GM19238 (cell line): ENCODE measurements around the gene CLK2.

Experiments used
- DNase-seq: peaks from one replicate; pipeline ENCODE4 v3.0.0; 2011; ENCODE audit warnings: low spot score; ENCODE audit not compliant: insufficient read length

The CLK2 gene

DNA sequence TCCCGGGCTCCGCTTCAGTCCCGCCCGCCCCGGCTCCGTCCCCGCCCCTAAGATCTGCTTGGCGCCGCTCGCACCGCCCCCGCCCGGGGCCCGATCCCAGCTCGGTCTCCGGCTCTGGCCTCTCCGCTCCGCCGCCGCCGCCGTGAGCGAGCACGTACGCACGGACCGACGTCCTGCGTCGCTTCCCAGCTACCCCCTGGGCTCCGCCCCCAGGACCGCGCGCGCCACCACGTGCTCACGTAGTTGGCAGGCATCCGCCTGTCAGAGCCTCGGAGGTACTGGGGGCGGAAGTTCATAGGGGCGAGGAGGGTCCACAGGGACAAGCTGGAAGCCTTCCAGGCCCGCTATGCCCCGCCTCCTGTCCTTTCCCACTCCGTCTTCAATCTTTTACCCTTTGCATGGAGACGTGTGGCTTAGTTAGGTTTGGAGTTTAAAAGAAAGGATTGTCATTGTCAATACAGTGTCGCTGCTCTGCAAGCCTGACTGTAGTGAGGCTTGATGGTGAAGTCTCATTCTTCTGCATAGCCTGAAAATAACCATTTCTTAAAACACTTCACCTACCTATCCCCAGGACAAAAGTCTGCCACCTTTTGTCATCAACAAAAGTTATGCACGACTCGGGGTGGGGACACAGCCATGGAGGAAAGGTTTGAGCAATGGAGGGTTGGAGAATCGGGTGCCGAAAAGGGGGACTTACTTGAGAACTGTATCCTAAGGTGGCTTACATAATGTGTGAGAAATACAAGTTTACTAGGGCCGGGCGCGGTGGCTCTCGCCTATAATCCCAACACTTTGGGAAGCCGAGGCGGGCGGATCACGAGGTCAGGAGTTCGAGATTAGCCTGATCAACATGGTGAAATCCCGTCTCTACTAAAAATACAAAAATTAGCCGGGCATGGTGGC is at the start of gene CLK2:
Gene CLK2 (minus strand): TSS at position 162 of the 903 bp plus-strand sequence. CDS start 2,527 bp downstream, outside the sequence.
- peak; percentile 97 for DNase-seq

DNA sequence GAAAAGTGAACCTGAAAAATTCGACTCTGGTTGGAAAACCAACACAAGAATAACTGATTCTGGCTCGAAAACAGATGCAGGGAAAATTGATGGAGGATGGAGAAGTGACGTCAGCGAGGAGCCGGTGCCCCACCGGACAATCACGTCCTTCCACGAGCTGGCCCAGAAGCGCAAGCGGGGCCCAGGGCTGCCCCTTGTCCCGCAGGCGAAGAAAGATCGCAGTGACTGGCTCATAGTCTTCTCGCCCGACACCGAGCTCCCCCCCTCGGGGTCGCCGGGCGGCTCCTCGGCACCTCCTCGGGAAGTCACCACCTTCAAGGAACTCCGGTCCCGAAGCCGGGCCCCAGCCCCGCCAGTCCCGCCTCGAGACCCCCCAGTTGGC is 49.3 kb upstream of the CLK2 start:
- no peak for DNase-seq

DNA sequence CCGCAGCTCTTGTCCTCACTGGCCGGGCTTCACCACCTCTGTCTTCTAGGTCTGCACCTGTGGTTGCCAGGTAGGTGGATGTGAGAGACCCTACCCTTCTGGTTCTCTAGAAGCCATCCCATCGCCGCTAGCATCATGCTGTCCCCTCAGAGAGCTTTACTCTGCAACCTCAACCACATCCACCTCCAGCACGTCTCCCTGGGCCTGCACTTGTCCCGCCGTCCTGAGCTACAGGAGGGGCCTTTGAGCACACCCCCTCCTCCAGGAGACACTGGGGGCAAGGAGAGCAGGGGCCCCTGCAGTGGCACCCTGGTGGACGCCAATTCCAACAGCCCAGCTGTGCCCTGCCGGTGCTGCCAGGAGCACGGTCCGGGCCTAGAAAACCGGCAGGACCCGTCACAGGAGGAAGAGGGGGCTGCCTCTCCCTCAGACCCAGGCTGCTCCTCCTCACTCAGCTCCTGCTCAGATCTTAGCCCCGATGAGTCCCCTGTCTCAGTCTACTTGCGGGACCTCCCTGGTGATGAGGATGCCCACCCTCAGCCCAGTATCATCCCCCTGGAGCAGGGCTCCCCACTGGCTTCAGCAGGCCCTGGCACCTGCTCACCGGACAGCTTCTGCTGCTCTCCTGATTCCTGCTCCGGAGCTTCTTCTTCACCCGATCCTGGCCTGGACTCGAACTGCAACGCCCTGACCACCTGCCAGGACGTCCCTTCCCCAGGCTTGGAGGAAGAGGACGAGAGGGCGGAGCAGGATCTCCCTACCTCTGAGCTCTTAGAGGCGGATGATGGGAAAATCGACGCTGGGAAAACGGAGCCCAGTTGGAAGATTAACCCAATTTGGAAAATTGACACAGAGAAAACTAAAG is 48.6 kb upstream of the CLK2 start:
- no peak for DNase-seq

- DNase-seq: peak; percentile 68
Measured at GRCh38 chr1:155320661-155321617, 47.6 kb upstream of the CLK2 start, which contains the start of gene RUSC1. RUSC1 (plus strand) TSS chr1:155320894; CDS start chr1:155321774, 880 bp downstream.

DNA sequence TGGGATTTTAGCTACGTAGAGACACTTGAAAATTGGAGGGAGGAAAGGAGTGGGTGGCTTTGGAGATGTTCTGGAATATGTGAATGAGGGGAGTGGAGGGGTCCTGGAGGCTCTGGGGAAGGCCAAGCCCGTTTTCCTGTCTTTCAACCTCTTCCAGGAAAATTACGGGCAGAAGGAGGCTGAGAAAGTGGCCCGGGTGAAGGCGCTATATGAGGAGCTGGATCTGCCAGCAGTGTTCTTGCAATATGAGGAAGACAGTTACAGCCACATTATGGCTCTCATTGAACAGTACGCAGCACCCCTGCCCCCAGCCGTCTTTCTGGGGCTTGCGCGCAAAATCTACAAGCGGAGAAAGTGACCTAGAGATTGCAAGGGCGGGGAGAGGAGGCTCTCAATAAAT is 46.9 kb upstream of the CLK2 start:
- DNase-seq: no peak

- DNase-seq: no peak
Measured at GRCh38 chr1:155319536-155319935, 46.2 kb upstream of the CLK2 start.

- DNase-seq: no peak
Measured at GRCh38 chr1:155318082-155318481, 44.8 kb upstream of the CLK2 start.

GRCh38 chr1:155316922-155317321 is 43.6 kb upstream of the CLK2 start:
- DNase-seq: no peak

DNA sequence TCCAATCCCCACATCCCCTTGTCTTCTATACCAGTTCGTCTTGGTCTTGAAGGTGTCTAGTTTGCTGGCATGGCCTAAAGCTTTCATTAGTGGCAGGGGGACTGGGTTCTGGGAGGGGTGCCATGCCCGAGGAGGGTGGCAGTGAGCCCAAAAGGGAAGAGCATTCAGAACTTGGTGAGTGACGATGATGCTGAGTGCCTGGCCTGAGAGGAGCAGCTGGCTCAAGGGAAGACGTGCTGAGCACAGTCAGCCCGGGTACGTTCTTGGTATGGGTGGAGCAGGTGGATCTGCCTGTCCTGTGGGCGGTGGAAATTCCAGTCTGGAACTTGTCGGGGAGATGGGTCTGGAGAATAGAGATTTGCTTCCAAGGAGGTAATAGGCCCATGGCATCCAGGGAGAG is 40.0 kb upstream of the CLK2 start:
- no peak for DNase-seq

DNA sequence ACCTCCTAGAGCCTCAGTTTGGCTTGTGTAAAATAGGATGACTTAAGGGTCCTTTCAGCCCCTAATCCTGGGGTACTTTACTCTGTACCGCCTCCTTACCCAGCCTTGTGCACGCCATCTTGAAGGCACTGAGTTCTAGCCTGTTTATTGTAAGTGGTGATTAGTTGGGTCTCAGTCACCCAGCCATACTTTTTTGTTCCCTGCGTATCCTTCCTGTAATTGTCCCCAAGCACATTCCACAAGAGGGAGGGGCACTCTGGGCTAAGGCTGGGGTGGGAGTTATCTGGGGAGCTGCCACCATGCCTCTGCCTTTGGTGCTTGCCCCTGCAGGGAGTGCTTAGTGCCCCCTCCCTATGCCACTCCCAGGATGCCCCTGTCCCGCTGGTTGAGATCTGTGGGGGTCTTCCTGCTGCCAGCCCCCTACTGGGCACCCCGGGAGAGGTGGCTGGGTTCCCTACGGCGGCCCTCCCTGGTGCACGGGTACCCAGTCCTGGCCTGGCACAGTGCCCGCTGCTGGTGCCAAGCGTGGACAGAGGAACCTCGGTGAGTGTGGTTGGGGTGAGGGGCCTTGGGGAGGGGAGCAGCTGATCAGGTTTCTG is 36.2 kb upstream of the CLK2 start:
- no peak for DNase-seq

GRCh38 chr1:155308493-155309422 is 35.5 kb upstream of the CLK2 start, which contains the start of gene FDPS:
FDPS (plus strand) TSS chr1:155308866; CDS start chr1:155309790, 924 bp downstream.
- DNase-seq: peak; percentile 93

GRCh38 chr1:155307247-155307740 is 34.0 kb upstream of the CLK2 start:
- no peak for DNase-seq

DNA sequence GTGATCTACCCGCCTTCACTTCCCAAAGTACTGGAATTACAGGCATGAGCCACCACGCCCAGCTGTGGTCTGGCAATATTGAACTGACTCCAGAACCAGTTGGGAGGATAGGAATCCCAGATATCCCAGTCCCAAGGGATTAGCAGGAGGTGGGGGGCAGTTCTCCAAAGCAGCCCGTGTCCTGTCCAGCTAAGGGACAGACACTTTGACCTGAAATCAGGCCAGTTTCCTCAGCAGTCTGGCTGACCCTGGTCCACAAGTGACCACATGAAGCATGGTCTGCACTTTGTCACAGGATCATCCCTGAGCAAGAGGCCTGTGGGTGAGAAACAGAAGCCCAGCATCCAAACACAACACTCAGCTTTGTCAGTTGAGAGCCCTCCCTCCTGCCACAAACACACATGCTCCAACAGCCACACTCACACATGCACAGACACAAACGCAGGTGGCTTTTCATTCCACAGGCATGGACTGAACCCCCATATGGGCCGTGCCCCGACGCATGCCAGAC is 32.6 kb upstream of the CLK2 start:
- DNase-seq: no peak

GRCh38 chr1:155304558-155305063 is 31.3 kb upstream of the CLK2 start:
- peak; percentile 60 for DNase-seq

DNA sequence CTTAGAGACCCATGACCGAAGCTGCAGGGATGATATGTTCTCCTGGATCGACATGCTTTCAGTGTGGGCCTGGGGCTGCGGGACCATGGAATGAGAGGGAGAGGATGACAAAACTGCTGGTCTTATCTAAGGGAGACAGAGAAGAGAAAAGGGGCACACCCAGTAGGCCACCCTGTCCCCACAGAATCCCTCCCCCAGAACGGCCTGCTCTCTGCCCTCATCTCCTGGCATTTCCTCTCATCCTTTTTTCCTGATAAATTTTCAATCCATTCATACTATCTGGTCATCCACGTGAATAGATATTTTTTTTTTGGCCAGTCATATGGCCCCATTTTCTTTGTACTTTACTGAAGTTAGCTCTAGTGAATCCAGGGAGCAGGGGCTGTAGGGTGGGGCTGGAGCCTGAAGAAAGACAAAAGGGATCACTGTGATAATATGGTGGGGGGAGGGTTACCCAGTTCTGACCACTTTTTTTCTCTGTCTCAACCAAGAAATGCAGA is 28.1 kb upstream of the CLK2 start, which contains the start of gene PKLR:
Gene PKLR (minus strand): TSS at position 97 of the 500 bp plus-strand sequence. CDS start 43 bp downstream, at position 54.
- no peak for DNase-seq

- DNase-seq: no peak
Measured at GRCh38 chr1:155300553-155301329, 27.4 kb upstream of the CLK2 start.

- no peak for DNase-seq
Measured at GRCh38 chr1:155300024-155300423, 26.7 kb upstream of the CLK2 start.

DNA sequence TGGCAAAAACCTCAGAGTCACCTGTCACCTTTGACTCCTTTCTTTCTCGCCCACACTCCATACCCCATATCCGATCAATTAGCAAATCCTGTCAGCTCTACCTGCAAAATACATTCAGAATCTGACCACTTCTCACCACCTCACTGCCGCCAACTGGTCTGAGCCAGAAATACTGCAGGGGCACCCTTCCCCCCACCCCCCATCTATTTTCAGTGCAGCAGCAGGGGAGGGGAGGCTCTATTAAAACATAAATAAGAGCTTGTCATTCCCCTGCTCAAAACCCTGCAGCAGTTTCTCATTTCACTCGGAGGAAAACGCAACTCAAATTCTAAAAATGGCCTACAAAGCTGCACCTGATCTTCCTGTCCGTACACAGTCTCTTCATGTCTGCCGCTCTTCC is 24.1 kb upstream of the CLK2 start:
- DNase-seq: no peak
